Measurements from ENCODE around the gene DNAJB2. TPM values are rescaled to one million over a fixed set of nuclear protein-coding genes. Genes with fewer than 3 reads are reported as not detected.

The DNAJB2 gene
- total RNA-seq, 4 donors from 2014 or later = 34.7 to 69.4 (median 58.3) TPM

- TF ChIP-seq POLR2A (IDR thresholded peaks at IDR 0.05) = peak; percentile 20 to 42
- no peak for TF ChIP-seq CTCF (IDR thresholded peaks at IDR 0.05)
- Histone ChIP-seq H3K36me3 (peaks cover 0 to 13% (median 0%) of the 10 kb centered on the region in 3 donors), H3K4me3 (peak overlapping the region; percentile 14 to 38 (median 33)), H3K4me1 (peaks cover 7 to 84% (median 54%) of the 10 kb centered on the region in 4 donors), H3K27ac (peak overlapping the region; percentile 91 to 98 (median 92)), H3K9me3 (no peaks in the 10 kb centered on the region), H3K27me3 (no peaks in the 10 kb centered on the region)
- DNase-seq = peak; percentile 80 to 95 (median 92)
Measured at GRCh38 chr2:219249203-219249980, 29.8 kb upstream of the DNAJB2 start.

- Histone ChIP-seq H3K4me1 (peaks cover 7 to 83% (median 50%) of the 10 kb centered on the region in 4 donors), H3K27ac (peak overlapping the region; percentile 91 to 98 (median 92)), H3K4me3 (peak overlapping the region; percentile 1 to 38 (median 6)), H3K27me3 (no peaks in the 10 kb centered on the region), H3K9me3 (no peaks in the 10 kb centered on the region), H3K36me3 (peaks cover 0 to 13% (median 0%) of the 10 kb centered on the region in 3 donors)
- TF ChIP-seq POLR2A (IDR thresholded peaks at IDR 0.05) = no peak
- no peak for TF ChIP-seq CTCF (IDR thresholded peaks at IDR 0.05)
- no peak for DNase-seq
Measured at GRCh38 chr2:219250049-219250781, 29.0 kb upstream of the DNAJB2 start.

- no peak for DNase-seq
- Histone ChIP-seq H3K9me3 (no peaks in the 10 kb centered on the region), H3K27me3 (no peaks in the 10 kb centered on the region), H3K27ac (peak overlapping the region; percentile 81 to 98 (median 91)), H3K4me3 (peak overlapping the region in 3 of 4 donors; percentile 56 to 93 (median 86)), H3K4me1 (peaks cover 7 to 73% (median 45%) of the 10 kb centered on the region in 4 donors), H3K36me3 (peaks cover 0 to 13% (median 0%) of the 10 kb centered on the region in 3 donors)
- TF ChIP-seq POLR2A (IDR thresholded peaks at IDR 0.05) (no peak), CTCF (IDR thresholded peaks at IDR 0.05) (no peak)
Measured at GRCh38 chr2:219251656-219252055, 27.5 kb upstream of the DNAJB2 start.

GRCh38 chr2:219252084-219252483, 27.1 kb upstream of the DNAJB2 start:
- Histone ChIP-seq H3K27ac (peak overlapping the region; percentile 81 to 98 (median 91)), H3K36me3 (peaks cover 0 to 13% (median 0%) of the 10 kb centered on the region in 3 donors), H3K9me3 (no peaks in the 10 kb centered on the region), H3K4me1 (peaks cover 7 to 69% (median 41%) of the 10 kb centered on the region in 4 donors), H3K4me3 (peak overlapping the region; percentile 56 to 93 (median 87)), H3K27me3 (no peaks in the 10 kb centered on the region)
- TF ChIP-seq POLR2A (IDR thresholded peaks at IDR 0.05) (no peak), CTCF (IDR thresholded peaks at IDR 0.05) (peak in 2 of 6 experiments; percentile 3 to 28)
- peak in 1 of 3 donors; percentile 69 for DNase-seq

GRCh38 chr2:219252570-219252899, 26.6 kb upstream of the DNAJB2 start:
- DNase-seq = no peak
- TF ChIP-seq CTCF (IDR thresholded peaks at IDR 0.05) (no peak), POLR2A (IDR thresholded peaks at IDR 0.05) (no peak)
- Histone ChIP-seq H3K36me3 (peaks cover 0 to 13% (median 0%) of the 10 kb centered on the region in 3 donors), H3K27me3 (no peaks in the 10 kb centered on the region), H3K4me1 (peaks cover 7 to 65% (median 37%) of the 10 kb centered on the region in 4 donors), H3K4me3 (peak overlapping the region; percentile 56 to 93 (median 87)), H3K9me3 (no peaks in the 10 kb centered on the region), H3K27ac (peak overlapping the region; percentile 81 to 98 (median 91))
